PC-3 (cell line): ENCODE data around the gene AJAP1. TPM values are rescaled to one million over a fixed set of nuclear protein-coding genes. Genes with fewer than 3 reads are reported as not detected.

ENCODE experiments used
- ATAC-seq: fragments of 200-7000 bp; cut with Tn5 transposase; 2 replicates; pipeline ENCODE4 v1.9.1; 2020; ENCODE audit warnings: mild to moderate bottlenecking, moderate library complexity
- BruUV-seq: library from RNA; stranded (reverse); fragments of 400-500 nt; replicated peaks from 2 replicates; lab custom pipeline; 2021; lab: Mats Ljungman, UMichigan
- CTCF ChIA-PET: fragments of 300-600 bp; sonication (Branson Sonifier 250); formaldehyde crosslinking; loops from one replicate; lab custom pipeline; 2022; ENCODE audit warnings: antibody characterized with exemption; lab: Charles Lee
- POLR2A ChIA-PET: fragments of 300-600 bp; sonication (Branson Sonifier 250); formaldehyde crosslinking; loops from one replicate; lab custom pipeline; 2022; ENCODE audit warnings: antibody characterized with exemption; ENCODE audit not compliant: unreplicated experiment; lab: Charles Lee
- DNase-seq: peaks from one replicate; pipeline ENCODE4 v3.0.0-alpha.2; 2015
- H2AFZ ChIP-seq: fragments of 300-600 bp; sonication (generic); 2 replicates; pipeline ENCODE4 v1.6.0; 2016; ENCODE audit warnings: antibody characterized with exemption, low read length
- H3F3A ChIP-seq: fragments of 300-600 bp; sonication (generic); one replicate; pipeline ENCODE4 v1.6.0; 2017; ENCODE audit warnings: antibody characterized with exemption, low read length, control low read depth, mild to moderate bottlenecking; ENCODE audit not compliant: unreplicated experiment
- H3K27ac ChIP-seq: fragments of 300-600 bp; sonication (generic); 2 replicates; pipeline ENCODE4 v1.5.1; 2016; ENCODE audit warnings: mild to moderate bottlenecking, low read length
- H3K27me3 ChIP-seq: fragments of 300-600 bp; sonication (generic); 2 replicates; pipeline ENCODE4 v1.6.1; 2016; ENCODE audit warnings: low read length, mixed read lengths
- H3K36me3 ChIP-seq: fragments of 300-600 bp; sonication (generic); 2 replicates; pipeline ENCODE4 v1.6.1; 2016; ENCODE audit warnings: low read depth, mixed run types, low read length, mixed read lengths
- H3K4me1 ChIP-seq: fragments of 300-600 bp; sonication (generic); 2 replicates; pipeline ENCODE4 v1.5.1; 2016; ENCODE audit warnings: low read length; ENCODE audit not compliant: insufficient read depth
- H3K4me2 ChIP-seq: fragments of 300-600 bp; sonication (generic); 2 replicates; pipeline ENCODE4 v1.6.0; 2016; ENCODE audit warnings: low read length
- H3K4me3 ChIP-seq: fragments of 300-600 bp; sonication (generic); 2 replicates; pipeline ENCODE4 v1.5.1; 2016; ENCODE audit warnings: mild to moderate bottlenecking, low read length, mixed read lengths
- H3K79me2 ChIP-seq: fragments of 300-600 bp; sonication (generic); 2 replicates; pipeline ENCODE4 v1.6.1; 2017; ENCODE audit warnings: low read length, mixed read lengths
- H3K9ac ChIP-seq: fragments of 300-600 bp; sonication (generic); 2 replicates; pipeline ENCODE4 v1.6.0; 2016; ENCODE audit warnings: mild to moderate bottlenecking, low read length
- H3K9me2 ChIP-seq: fragments of 300-600 bp; sonication (generic); replicated peaks from 2 replicates; pipeline ENCODE4 v1.6.1; 2016; ENCODE audit warnings: mixed run types, low read length, mixed read lengths
- H3K9me3 ChIP-seq: fragments of 300-600 bp; sonication (generic); 2 replicates; pipeline ENCODE4 v1.6.1; 2016; ENCODE audit warnings: low read length, mixed read lengths
- H4K20me1 ChIP-seq: fragments of 300-600 bp; sonication (generic); 2 replicates; pipeline ENCODE4 v1.6.1; 2016; ENCODE audit warnings: low read length, mixed read lengths
- CTCF ChIP-seq: fragments of 300-600 bp; sonication (generic); conservative IDR thresholded peaks from 2 replicates; pipeline ENCODE4 v1.5.1; 2017; ENCODE audit warnings: antibody characterized with exemption, low read depth, mild to moderate bottlenecking, low read length
- EZH2 ChIP-seq: fragments of 300-600 bp; sonication (generic); IDR thresholded peaks from one replicate; pipeline ENCODE4 v1.6.1; 2017; ENCODE audit warnings: antibody characterized with exemption, mild to moderate bottlenecking, low read length; ENCODE audit not compliant: unreplicated experiment
- EZH2phosphoT487 ChIP-seq: fragments of 300-600 bp; sonication (generic); IDR thresholded peaks from 2 replicates; pipeline ENCODE4 v1.6.1; 2018; ENCODE audit warnings: mild to moderate bottlenecking, antibody characterized with exemption, low read length, borderline replicate concordance
- intact Hi-C: fragments of 100-400 bp; cut with micrococcal nuclease; formaldehyde crosslinking; loops from 2 replicates; pipeline ENCODE4 v1.9.0; 2023
- total RNA-seq: library from RNA; depleted of rRNA; stranded (reverse); fragments of >200 nt; gene quantifications from 2 replicates; pipeline ENCODE4 v1.2.3, GENCODE V29; 2014

Gene AJAP1
- total RNA-seq, 1 experiment from 2014 or later: not detected

- no peak overlapping the region for H3K4me2 ChIP-seq
- H3K79me2 ChIP-seq: no peaks in the 10 kb centered on the region
- H3K4me1 ChIP-seq: peaks cover 12% of the 10 kb centered on the region; the same call in 1 of the 2 replicates
- H3K27ac ChIP-seq: no peak overlapping the region
- TF ChIP-seq EZH2phosphoT487: no peak
- TF ChIP-seq EZH2: no peak
- no peak for TF ChIP-seq CTCF
- H3F3A ChIP-seq: no peaks in the 10 kb centered on the region
- no peak overlapping the region for H3K9ac ChIP-seq
- no peaks in the 10 kb centered on the region; the same call in 1 of the 2 replicates for H3K9me3 ChIP-seq
- H2AFZ ChIP-seq: no peak overlapping the region
- H4K20me1 ChIP-seq: no peaks in the 10 kb centered on the region
- intact Hi-C loops: no loop called here
- ATAC-seq (no peak), DNase-seq (no peak)
- no peaks in the 10 kb centered on the region for H3K36me3 ChIP-seq
- no peaks in the 10 kb centered on the region for H3K27me3 ChIP-seq
- H3K9me2 ChIP-seq: no peaks in the 10 kb centered on the region
- H3K4me3 ChIP-seq: no peak overlapping the region
- BruUV-seq: no TSS peak
- ChIA-PET CTCF (no interaction called here), POLR2A (no interaction called here)
These were observed 7.0 kb upstream of the AJAP1 start for GRCh38 chr1:4647391-4647790.

GRCh38 chr1:4648657-4649056 lies 5.8 kb upstream of the AJAP1 start:
- H3K36me3 ChIP-seq: no peaks in the 10 kb centered on the region
- no peaks in the 10 kb centered on the region for H3K79me2 ChIP-seq
- no peak overlapping the region for H3K9ac ChIP-seq
- DNase-seq: no peak
- CTCF ChIA-PET: no interaction called here
- intact Hi-C loops: no loop called here
- no peaks in the 10 kb centered on the region for H3F3A ChIP-seq
- BruUV-seq: no TSS peak
- H3K9me2 ChIP-seq: no peaks in the 10 kb centered on the region
- POLR2A ChIA-PET: no interaction called here
- H3K4me3 ChIP-seq: no peak overlapping the region
- H3K27me3 ChIP-seq: no peaks in the 10 kb centered on the region
- peaks cover 12% of the 10 kb centered on the region; the same call in 1 of the 2 replicates for H3K4me1 ChIP-seq
- H3K4me2 ChIP-seq: no peak overlapping the region
- no peak for ATAC-seq
- no peaks in the 10 kb centered on the region for H4K20me1 ChIP-seq
- no peak overlapping the region for H3K27ac ChIP-seq
- H2AFZ ChIP-seq: no peak overlapping the region
- TF ChIP-seq CTCF (no peak), EZH2phosphoT487 (no peak), EZH2 (no peak)
- no peaks in the 10 kb centered on the region; the same call in 1 of the 2 replicates for H3K9me3 ChIP-seq

- 0 out of 2 replicates have a peak, but pooled peaks cover 3% of the 10 kb centered on the region for H3K27me3 ChIP-seq
- no peak overlapping the region for H3K27ac ChIP-seq
- CTCF ChIA-PET: no interaction called here
- no peaks in the 10 kb centered on the region for H3K36me3 ChIP-seq
- BruUV-seq: no TSS peak
- H3K9me2 ChIP-seq: no peaks in the 10 kb centered on the region
- H2AFZ ChIP-seq: no peak overlapping the region
- DNase-seq (peak; percentile 76), ATAC-seq (peak; percentile 72)
- no peak for TF ChIP-seq EZH2phosphoT487
- TF ChIP-seq EZH2: no peak
- TF ChIP-seq CTCF: no peak
- H3K9ac ChIP-seq: no peak overlapping the region
- POLR2A ChIA-PET: no interaction called here
- intact Hi-C loops: loop anchor here (10.0 kb wide), 1 partner anchor 746 kb away; the partner anchor contains the start of gene C1orf174
- no peaks in the 10 kb centered on the region for H3K79me2 ChIP-seq
- H3K4me2 ChIP-seq: no peak overlapping the region; the same call in 1 of the 2 replicates
- H3F3A ChIP-seq: no peaks in the 10 kb centered on the region
- no peaks in the 10 kb centered on the region for H4K20me1 ChIP-seq
- no peak overlapping the region for H3K4me3 ChIP-seq
- peaks cover 12% of the 10 kb centered on the region; the same call in 1 of the 2 replicates for H3K4me1 ChIP-seq
- no peaks in the 10 kb centered on the region; the same call in 1 of the 2 replicates for H3K9me3 ChIP-seq
These were observed 3.9 kb upstream of the AJAP1 start for GRCh38 chr1:4650481-4650880.
